GM12865 (cell line): ENCODE results near the gene DCST2.

ENCODE experiments used
- DNase-seq: peaks from one replicate; pipeline ENCODE4 v3.0.0; 2010; ENCODE audit warnings: low read depth
- H3K4me3 ChIP-seq: 2 replicates; pipeline ENCODE4 v1.5.1; 2011; ENCODE audit warnings: mild to moderate bottlenecking, low read depth, low read length, control low read depth
- CTCF ChIP-seq: IDR thresholded peaks from 2 replicates; pipeline ENCODE4 v1.5.1; 2011; ENCODE audit warnings: low read length, control low read depth, low read depth, inconsistent platforms; ENCODE audit not compliant: insufficient read depth; ENCODE audit errors: missing control alignments

The DCST2 gene

GRCh38 chr1:155026154-155026553 is 7.4 kb downstream of the DCST2 start:
- no peak overlapping the region for H3K4me3 ChIP-seq
- TF ChIP-seq CTCF: no peak
- no peak for DNase-seq

- H3K4me3 ChIP-seq: no peak overlapping the region
- DNase-seq: no peak
- TF ChIP-seq CTCF: no peak
These were observed 9.3 kb downstream of the DCST2 start for GRCh38 chr1:155024315-155024714.

GRCh38 chr1:155023627-155024026 is 10.0 kb downstream of the DCST2 start:
- DNase-seq: no peak
- no peak for TF ChIP-seq CTCF
- no peak overlapping the region for H3K4me3 ChIP-seq

- no peak overlapping the region for H3K4me3 ChIP-seq
- no peak for DNase-seq
- TF ChIP-seq CTCF: no peak
These were observed 10.7 kb downstream of the DCST2 start for GRCh38 chr1:155022927-155023236.

GRCh38 chr1:155022136-155022926 is 11.2 kb downstream of the DCST2 start:
- no peak for TF ChIP-seq CTCF
- H3K4me3 ChIP-seq: no peak overlapping the region
- DNase-seq: no peak

GRCh38 chr1:155019377-155020245 is 14.0 kb downstream of the DCST2 start:
- DNase-seq: no peak
- TF ChIP-seq CTCF: no peak
- no peak overlapping the region for H3K4me3 ChIP-seq
